ENCODE data around the gene AGAP2.

Gene AGAP2

GRCh38 chr12:57739914-57740538, 1.5 kb upstream of the AGAP2 start:
- ChIA-PET CTCF (interaction anchor here (1.1 to 2.9 kb wide), 5 partner anchors 10 to 157 kb away, joined by 3 to 19 read pairs (median 9); partner anchors contain the start of gene TSFM), POLR2A (no interaction called here)
- TF ChIP-seq CTCF (IDR thresholded peaks at IDR 0.05; ENCODE audit: control extremely low read depth, extremely low read depth, low read depth, missing control alignments), result no peak
- DNase-seq (ENCODE audit: extremely low spot score), result no peak

DNA sequence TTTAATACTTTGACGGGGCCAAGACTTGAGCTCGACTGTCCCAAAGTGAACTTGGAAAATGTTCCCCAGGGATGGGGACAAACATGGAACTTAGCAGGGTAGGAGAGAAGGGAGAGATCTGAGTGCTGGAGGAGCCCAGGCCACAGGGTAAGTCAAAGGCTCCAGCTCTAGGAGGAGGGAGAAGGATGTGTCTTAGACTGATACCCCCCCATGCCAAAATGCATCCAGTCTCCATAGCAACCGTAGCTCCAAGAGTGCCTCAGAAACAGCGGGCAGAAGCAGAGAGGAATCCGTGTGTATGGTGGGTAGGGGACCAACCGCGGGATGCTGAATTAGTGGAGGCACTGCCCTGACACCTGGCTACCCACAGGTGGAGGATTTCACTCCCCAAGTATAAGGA, 845 bp upstream of the AGAP2 start:
- ChIA-PET CTCF (interaction anchor here (2.9 kb wide), 1 partner anchor 20 kb away, joined by 9 read pairs; no protein-coding TSS in a partner anchor), POLR2A (no interaction called here)
- no peak for TF ChIP-seq CTCF (IDR thresholded peaks at IDR 0.05; ENCODE audit: control extremely low read depth, extremely low read depth, low read depth, missing control alignments)
- DNase-seq (ENCODE audit: extremely low spot score), result no peak

DNA sequence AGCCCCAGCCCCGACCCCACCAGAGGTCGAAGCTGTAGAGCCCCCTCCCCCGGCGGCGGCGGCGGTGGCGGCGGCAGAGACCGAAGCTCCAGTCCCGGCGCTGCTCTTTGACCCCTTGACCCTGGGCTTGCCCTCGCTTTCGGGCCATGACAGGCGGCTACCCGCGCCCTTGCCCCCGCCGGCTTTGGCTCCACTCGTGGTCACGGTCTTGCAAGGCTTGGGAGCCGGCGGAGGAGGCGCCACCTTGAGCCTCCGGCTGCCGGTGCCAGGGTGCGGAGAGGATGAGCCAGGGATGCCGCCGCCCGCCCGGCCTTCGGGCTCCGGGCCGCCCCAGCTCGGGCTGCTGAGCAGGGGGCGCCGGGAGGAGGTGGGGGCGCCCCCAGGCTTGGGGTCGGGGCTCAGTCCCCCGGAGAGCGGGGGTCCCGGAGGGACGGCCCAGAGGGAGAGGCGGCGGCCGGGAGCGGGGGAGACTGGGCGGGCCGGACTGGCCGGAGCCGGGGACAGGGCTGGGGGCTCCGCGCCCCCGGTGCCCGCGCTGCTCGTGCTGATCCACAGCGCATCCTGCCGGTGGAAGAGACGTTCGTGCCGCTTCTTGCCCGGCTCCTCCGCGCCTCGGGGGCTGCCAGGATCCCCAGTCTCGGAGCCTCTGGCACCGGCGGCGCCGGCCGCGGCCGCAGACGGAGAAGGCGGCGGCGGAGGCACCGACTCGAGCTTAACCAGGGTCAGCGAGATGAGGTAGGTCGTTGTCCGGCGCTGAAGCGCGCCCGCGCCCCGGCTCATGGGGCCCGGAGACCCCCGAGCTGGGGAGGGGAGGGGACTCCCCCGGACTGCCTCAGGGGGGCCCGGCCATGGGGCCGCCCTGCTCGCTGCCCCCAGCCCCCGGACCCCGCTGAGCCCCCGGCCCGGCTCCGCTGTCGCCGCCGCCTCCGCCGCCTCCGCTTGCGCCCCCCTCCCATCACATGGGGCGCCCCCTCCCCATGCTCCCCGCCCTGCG, 778 bp downstream of the AGAP2 start:
- no peak for DNase-seq (ENCODE audit: extremely low spot score)
- POLR2A ChIA-PET, result no interaction called here
- CTCF ChIA-PET, result interaction anchor here (3.4 kb wide), 1 partner anchor 154 kb away, joined by 12 read pairs; no protein-coding TSS in a partner anchor
- no peak for TF ChIP-seq CTCF (IDR thresholded peaks at IDR 0.05; ENCODE audit: control extremely low read depth, extremely low read depth, low read depth, missing control alignments)

DNA sequence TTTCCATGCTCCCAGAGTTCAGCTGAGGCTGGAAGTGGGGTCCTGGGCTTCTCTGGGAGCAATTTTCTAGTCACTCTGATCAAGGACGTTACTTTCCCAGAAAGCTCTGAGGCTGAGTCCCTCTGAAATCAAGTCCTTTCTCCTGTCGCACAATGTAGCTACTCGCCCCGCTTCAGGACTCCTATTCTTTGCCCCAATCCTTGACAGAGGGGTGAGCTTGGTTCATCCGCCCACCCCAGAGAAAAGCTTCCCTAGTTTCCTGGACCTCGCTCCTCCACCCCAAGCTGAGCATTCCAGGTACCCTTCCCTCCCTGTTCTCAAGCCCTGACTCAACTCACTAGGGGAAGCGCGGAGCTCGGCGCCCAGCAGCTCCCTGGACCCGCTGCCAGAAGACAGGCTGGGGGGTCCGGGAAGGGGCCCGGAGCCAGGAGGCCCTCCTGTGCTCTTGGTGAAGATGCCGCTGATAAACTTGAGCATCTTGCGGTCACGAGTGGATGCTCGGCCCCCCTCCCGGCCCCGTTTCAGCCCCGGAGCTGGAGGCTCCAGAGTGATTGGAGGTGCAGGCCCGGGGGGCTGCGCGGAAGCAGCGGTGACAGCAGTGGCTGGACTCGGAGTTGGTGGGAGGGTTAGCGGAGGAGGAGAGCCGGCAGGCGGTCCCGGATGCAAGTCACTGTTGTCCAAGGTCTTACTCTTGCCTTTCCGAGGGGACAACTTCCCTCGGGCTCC, 1.6 kb downstream of the AGAP2 start:
- ChIA-PET POLR2A (no interaction called here), CTCF (interaction anchor here (3.4 kb wide), 1 partner anchor 154 kb away, joined by 12 read pairs; no protein-coding TSS in a partner anchor)
- TF ChIP-seq CTCF (IDR thresholded peaks at IDR 0.05; ENCODE audit: control extremely low read depth, extremely low read depth, low read depth, missing control alignments), result no peak
- DNase-seq (ENCODE audit: extremely low spot score), result no peak

DNA sequence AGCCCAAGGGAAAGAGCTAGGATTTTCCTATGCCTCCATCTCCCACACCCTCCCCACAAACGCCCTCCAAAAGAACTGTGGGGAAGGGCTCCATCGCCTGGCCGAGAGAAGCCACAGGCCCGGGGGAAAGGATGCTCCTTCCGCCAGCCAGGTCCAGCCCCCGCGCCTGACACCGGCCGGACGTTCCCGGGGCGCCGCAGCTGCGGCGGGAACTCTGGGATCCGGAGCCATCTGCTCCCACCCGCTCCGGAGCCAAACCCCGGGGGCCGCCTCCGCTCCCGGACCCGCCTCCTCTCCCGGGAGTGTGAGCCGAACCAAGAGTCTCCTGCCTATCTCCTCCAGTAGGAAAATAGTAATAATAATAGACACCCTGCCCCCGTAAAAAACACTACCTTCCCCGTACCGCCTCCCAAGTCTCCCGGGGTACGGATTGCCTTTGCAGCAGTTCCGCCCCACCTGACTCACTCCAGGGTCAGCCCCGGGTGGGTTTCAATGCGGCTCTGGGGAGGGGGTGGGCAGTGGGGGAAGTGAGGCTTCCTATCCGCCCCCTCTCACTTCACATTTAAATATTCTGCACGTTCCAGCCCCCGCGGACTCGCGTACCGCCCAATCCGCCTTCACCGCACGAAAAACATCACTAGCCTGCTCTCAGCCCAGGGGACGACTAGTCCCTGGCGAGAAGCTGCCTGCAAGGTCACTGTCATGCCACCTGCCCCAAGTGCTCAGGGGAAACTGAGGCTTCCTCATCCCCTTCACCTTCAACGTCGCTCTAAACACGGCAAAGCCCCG, 2.4 kb downstream of the AGAP2 start:
- TF ChIP-seq CTCF (IDR thresholded peaks at IDR 0.05; ENCODE audit: control extremely low read depth, extremely low read depth, low read depth, missing control alignments), result no peak
- DNase-seq (ENCODE audit: extremely low spot score), result no peak
- CTCF ChIA-PET, result interaction anchor here (1.3 to 3.4 kb wide), 3 partner anchors 10 to 153 kb away, joined by 3 to 12 read pairs (median 5); partner anchors contain the start of gene OS9
- POLR2A ChIA-PET, result no interaction called here
